ENCODE results near the gene RAPGEF2.

The RAPGEF2 gene

GRCh38 chr4:159197260-159197884 is 94.5 kb downstream of the RAPGEF2 start:
- peak; percentile 69 for DNase-seq (ENCODE audit: low spot score)

GRCh38 chr4:159197885-159198269 is 95.0 kb downstream of the RAPGEF2 start:
- no peak for DNase-seq (ENCODE audit: low spot score)

GRCh38 chr4:159199826-159200225 is 96.9 kb downstream of the RAPGEF2 start:
- DNase-seq (ENCODE audit: low spot score) = no peak

- no peak for DNase-seq (ENCODE audit: low spot score)
Observed at GRCh38 chr4:159201168-159201567, 98.3 kb downstream of the RAPGEF2 start.

- no peak for DNase-seq (ENCODE audit: low spot score)
Observed at GRCh38 chr4:159204566-159204965, 101.7 kb downstream of the RAPGEF2 start.

- DNase-seq (ENCODE audit: low spot score) = no peak
Observed at GRCh38 chr4:159205466-159205865, 102.6 kb downstream of the RAPGEF2 start.

- DNase-seq (ENCODE audit: low spot score) = no peak
Observed at GRCh38 chr4:159206427-159206871, 103.6 kb downstream of the RAPGEF2 start.

GRCh38 chr4:159209249-159209648 is 106.4 kb downstream of the RAPGEF2 start:
- DNase-seq (ENCODE audit: low spot score) = no peak

- DNase-seq (ENCODE audit: low spot score) = no peak
Observed at GRCh38 chr4:159210975-159211374, 108.1 kb downstream of the RAPGEF2 start.

GRCh38 chr4:159212675-159213293 is 109.9 kb downstream of the RAPGEF2 start:
- no peak for DNase-seq (ENCODE audit: low spot score)

GRCh38 chr4:159216834-159217233 is 114.0 kb downstream of the RAPGEF2 start:
- DNase-seq (ENCODE audit: low spot score) = no peak

- DNase-seq (ENCODE audit: low spot score) = no peak
Observed at GRCh38 chr4:159219862-159220261, 117.0 kb downstream of the RAPGEF2 start.

- no peak for DNase-seq (ENCODE audit: low spot score)
Observed at GRCh38 chr4:159220353-159220752, 117.5 kb downstream of the RAPGEF2 start.

GRCh38 chr4:159221280-159221679 is 118.4 kb downstream of the RAPGEF2 start:
- no peak for DNase-seq (ENCODE audit: low spot score)

GRCh38 chr4:159222043-159222552 is 119.2 kb downstream of the RAPGEF2 start:
- no peak for DNase-seq (ENCODE audit: low spot score)

- DNase-seq (ENCODE audit: low spot score) = no peak
Observed at GRCh38 chr4:159224408-159224807, 121.5 kb downstream of the RAPGEF2 start.

GRCh38 chr4:159227378-159227777 is 124.5 kb downstream of the RAPGEF2 start:
- DNase-seq (ENCODE audit: low spot score) = peak; percentile 62

- peak; percentile 75 for DNase-seq (ENCODE audit: low spot score)
Observed at GRCh38 chr4:159227984-159228383, 125.1 kb downstream of the RAPGEF2 start.

GRCh38 chr4:159229164-159229563 is 126.3 kb downstream of the RAPGEF2 start:
- no peak for DNase-seq (ENCODE audit: low spot score)

GRCh38 chr4:159232465-159233106 is 129.7 kb downstream of the RAPGEF2 start:
- DNase-seq (ENCODE audit: low spot score) = no peak

- DNase-seq (ENCODE audit: low spot score) = no peak
Observed at GRCh38 chr4:159235779-159236368, 133.0 kb downstream of the RAPGEF2 start.

- DNase-seq (ENCODE audit: low spot score) = no peak
Observed at GRCh38 chr4:159237975-159238374, 135.1 kb downstream of the RAPGEF2 start.

- DNase-seq (ENCODE audit: low spot score) = no peak
Observed at GRCh38 chr4:159238631-159239030, 135.8 kb downstream of the RAPGEF2 start.

All from Ammon's horn (tissue), 1 donor.